Posterior vena cava (tissue), 2 donors: ENCODE measurements around the gene ZNF576. TPM values are rescaled to one million over a fixed set of nuclear protein-coding genes. Genes with fewer than 3 reads are reported as not detected.
"Not testable (repeated sequence)": the region's sequence is repeated elsewhere in the genome, so short reads cannot be mapped to it uniquely, and the experiment has no call there.

Experiments
- DNase-seq: peaks from one replicate; pipeline ENCODE4 v3.0.0-alpha.2; 2020; ENCODE audit warnings: low spot score
- intact Hi-C, 2 donors: fragments of 100-400 bp; cut with DNase I; formaldehyde crosslinking; loops; one replicate each; pipeline versions ENCODE4 v1.14.1 to v1.14.2; 2022 to 2023
- total RNA-seq, 2 donors: library from RNA; stranded (reverse); fragmentation: NEBNext Ultra II Directional; extraction: Animal tissue kit (Norgen Biotek cat#: 25700); gene quantifications; one replicate each; pipeline ENCODE4 v1.2.1, GENCODE V29; 2021
- donor health status: DM: yes; HTN: yes; CAD: no.
- donor health status: DM: yes; HTN: yes; CAD: no.

Gene ZNF576
- total RNA-seq, 2 donors from 2014 or later = 8.9 to 13.2 TPM

GRCh38 chr19:43570174-43570791, 26.1 kb upstream of the ZNF576 start:
- intact Hi-C loops = no loop called here
- DNase-seq = no peak

- intact Hi-C loops = no loop called here
- DNase-seq = no peak
These were observed 24.2 kb upstream of the ZNF576 start for GRCh38 chr19:43572171-43572588.

GRCh38 chr19:43574424-43575155, 21.8 kb upstream of the ZNF576 start:
- intact Hi-C loops = no loop called here
- no peak for DNase-seq

- DNase-seq = peak; percentile 99
- intact Hi-C loops = no loop called here
These were observed 21.0 kb upstream of the ZNF576 start, which contains the start of the genes PINLYP and XRCC1 for GRCh38 chr19:43575156-43575950. Gene PINLYP (plus strand): TSS chr19:43575801. CDS start chr19:43577192, 1,391 bp downstream. Gene XRCC1 (minus strand): TSS chr19:43575527. CDS start chr19:43575458, 69 bp downstream.

GRCh38 chr19:43575955-43576878, 20.2 kb upstream of the ZNF576 start:
- intact Hi-C loops = no loop called here
- DNase-seq = no peak

- intact Hi-C loops = no loop called here
- no peak for DNase-seq
These were observed 17.6 kb upstream of the ZNF576 start for GRCh38 chr19:43578787-43579186.

GRCh38 chr19:43581467-43581866, 14.9 kb upstream of the ZNF576 start:
- no peak for DNase-seq
- intact Hi-C loops = no loop called here

GRCh38 chr19:43582495-43582894, 13.9 kb upstream of the ZNF576 start:
- DNase-seq = no peak
- intact Hi-C loops = no loop called here

- no peak for DNase-seq
- intact Hi-C loops = no loop called here
These were observed 11.9 kb upstream of the ZNF576 start for GRCh38 chr19:43584484-43584883.

- intact Hi-C loops = no loop called here
- no peak for DNase-seq
These were observed 10.0 kb upstream of the ZNF576 start for GRCh38 chr19:43586346-43586745.

GRCh38 chr19:43587029-43587428, 9.4 kb upstream of the ZNF576 start:
- intact Hi-C loops, DNase-seq: not testable (repeated sequence)

- intact Hi-C loops = no loop called here
These were observed 7.1 kb upstream of the ZNF576 start for GRCh38 chr19:43589277-43589676.

GRCh38 chr19:43589678-43590077, 6.7 kb upstream of the ZNF576 start:
- intact Hi-C loops = loop anchor here in 1 of 2 donors (10.0 kb wide), 1 partner anchor 55 kb away; the partner anchor contains the start of gene ZNF575
- DNase-seq = no peak

More at GRCh38 chr19:43589277-43589676, 7.1 kb upstream of the ZNF576 start:
- DNase-seq = no peak

GRCh38 chr19:43591904-43592772, 4.3 kb upstream of the ZNF576 start:
- no peak for DNase-seq
- intact Hi-C loops = loop anchor here in 1 of 2 donors (10.0 kb wide), 1 partner anchor 57 kb away; the partner anchor contains the start of gene ZNF575

- no peak for DNase-seq
- intact Hi-C loops = loop anchor here in 1 of 2 donors (10.0 kb wide), 1 partner anchor 58 kb away; the partner anchor contains the start of gene ZNF575
These were observed 3.5 kb upstream of the ZNF576 start for GRCh38 chr19:43592800-43593350.

- intact Hi-C loops = loop anchor here in 1 of 2 donors (10.0 kb wide), 1 partner anchor 59 kb away; the partner anchor contains the start of gene ZNF575
- DNase-seq = no peak
These were observed 2.2 kb upstream of the ZNF576 start for GRCh38 chr19:43594081-43594697.
